Measurements from ENCODE around the gene MARS1.

Gene MARS1

DNA sequence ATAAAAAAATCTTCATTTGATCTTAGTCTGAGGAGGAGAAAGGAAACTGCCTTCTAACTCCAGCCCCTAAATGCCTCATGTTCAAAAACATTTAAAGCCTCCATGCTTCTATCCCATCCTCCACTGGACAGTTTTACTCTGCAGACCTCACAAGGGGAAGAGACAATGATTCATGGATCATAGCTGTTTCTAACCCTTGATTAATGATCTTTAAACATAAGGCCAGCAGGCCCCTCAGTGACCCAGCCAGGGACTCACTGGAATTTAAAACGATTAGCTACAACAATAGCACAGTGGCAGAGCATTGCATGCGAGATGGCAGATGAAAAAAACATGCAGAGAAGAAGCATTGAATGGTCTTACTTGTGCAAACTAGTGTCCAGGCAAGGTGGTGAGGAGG lies 53.1 kb downstream of the MARS1 start:
- Histone ChIP-seq H3K4me1 (ENCODE audit: control insufficient read depth in 1 of 2, insufficient read depth in 2 of 2, low read length in 2 of 2) (peaks cover 5 to 17% of the 10 kb centered on the region in 2 donors), H3K36me3 (ENCODE audit: control insufficient read depth in 1 of 2, insufficient read depth in 2 of 2, low read length in 2 of 2) (peaks cover 16 to 22% of the 10 kb centered on the region in 2 donors)

DNA sequence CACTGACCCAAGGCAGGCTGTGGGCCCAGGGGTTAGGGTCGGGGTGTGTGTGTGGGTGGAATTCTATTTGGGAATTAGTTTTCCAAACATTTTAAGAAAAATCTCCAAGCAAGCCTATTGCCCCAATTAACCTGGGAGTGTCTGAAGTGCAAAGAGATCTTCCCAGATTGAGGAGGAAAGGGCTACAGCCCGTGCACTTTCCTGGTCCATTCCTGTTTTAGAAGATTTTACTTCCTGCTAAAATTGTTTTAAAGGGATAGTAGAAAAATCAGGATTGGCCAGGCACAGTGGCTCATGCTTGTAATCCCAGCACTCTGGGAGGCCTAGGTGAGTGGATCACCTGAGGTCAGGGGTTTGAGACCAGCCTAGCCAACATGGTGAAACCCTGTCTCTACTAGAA lies 53.8 kb downstream of the MARS1 start:
- Histone ChIP-seq H3K9me3 (ENCODE audit: control insufficient read depth in 1 of 2, low read length in 2 of 2) (no peaks in the 10 kb centered on the region), H3K4me3 (ENCODE audit: low read depth in 1 of 2, low read length in 2 of 2) (no peak overlapping the region), H3K27ac (ENCODE audit: low read length) (no peak overlapping the region), H3K27me3 (ENCODE audit: low read depth, low read length) (no peaks in the 10 kb centered on the region), H3K4me1 (ENCODE audit: control insufficient read depth in 1 of 2, insufficient read depth in 2 of 2, low read length in 2 of 2) (peaks cover 7 to 21% of the 10 kb centered on the region in 2 donors), H3K36me3 (ENCODE audit: control insufficient read depth in 1 of 2, insufficient read depth in 2 of 2, low read length in 2 of 2) (peaks cover 16 to 22% of the 10 kb centered on the region in 2 donors)

More for the DNA sequence above, 53.1 kb downstream of the MARS1 start:
- H3K4me3 ChIP-seq (ENCODE audit: low read depth in 1 of 2, low read length in 2 of 2): no peak overlapping the region
- no peaks in the 10 kb centered on the region for H3K9me3 ChIP-seq (ENCODE audit: control insufficient read depth in 1 of 2, low read length in 2 of 2)
- H3K27ac ChIP-seq (ENCODE audit: low read length): no peak overlapping the region
- no peaks in the 10 kb centered on the region for H3K27me3 ChIP-seq (ENCODE audit: low read depth, low read length)

DNA sequence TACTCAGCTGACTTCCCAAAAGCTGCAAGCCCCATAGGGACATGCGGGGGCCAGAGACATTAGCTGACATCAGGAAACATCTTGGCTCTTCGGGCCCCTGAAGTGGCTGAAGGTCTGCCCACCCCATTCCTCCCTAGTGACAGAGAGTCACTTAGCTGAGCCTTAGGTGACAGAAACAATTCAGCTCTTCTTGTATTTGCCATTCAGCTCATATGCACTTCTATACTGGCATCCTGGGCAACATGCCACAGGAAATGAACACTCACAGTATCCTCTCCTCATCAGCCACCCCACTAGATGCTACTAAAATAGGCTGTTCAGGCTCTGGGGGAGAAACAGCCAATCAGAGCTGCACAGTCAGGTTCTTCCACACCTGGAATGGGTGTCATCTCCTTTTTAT lies 55.7 kb downstream of the MARS1 start:
- H3K4me3 ChIP-seq (ENCODE audit: low read depth in 1 of 2, low read length in 2 of 2): no peak overlapping the region
- H3K4me1 ChIP-seq (ENCODE audit: control insufficient read depth in 1 of 2, insufficient read depth in 2 of 2, low read length in 2 of 2): peaks cover 7 to 25% of the 10 kb centered on the region in 2 donors
- H3K27me3 ChIP-seq (ENCODE audit: low read depth, low read length): peaks cover 8% of the 10 kb centered on the region
- H3K36me3 ChIP-seq (ENCODE audit: control insufficient read depth in 1 of 2, insufficient read depth in 2 of 2, low read length in 2 of 2): peaks cover 7 to 15% of the 10 kb centered on the region in 2 donors
- H3K9me3 ChIP-seq (ENCODE audit: control insufficient read depth in 1 of 2, low read length in 2 of 2): no peaks in the 10 kb centered on the region
- H3K27ac ChIP-seq (ENCODE audit: low read length): no peak overlapping the region

DNA sequence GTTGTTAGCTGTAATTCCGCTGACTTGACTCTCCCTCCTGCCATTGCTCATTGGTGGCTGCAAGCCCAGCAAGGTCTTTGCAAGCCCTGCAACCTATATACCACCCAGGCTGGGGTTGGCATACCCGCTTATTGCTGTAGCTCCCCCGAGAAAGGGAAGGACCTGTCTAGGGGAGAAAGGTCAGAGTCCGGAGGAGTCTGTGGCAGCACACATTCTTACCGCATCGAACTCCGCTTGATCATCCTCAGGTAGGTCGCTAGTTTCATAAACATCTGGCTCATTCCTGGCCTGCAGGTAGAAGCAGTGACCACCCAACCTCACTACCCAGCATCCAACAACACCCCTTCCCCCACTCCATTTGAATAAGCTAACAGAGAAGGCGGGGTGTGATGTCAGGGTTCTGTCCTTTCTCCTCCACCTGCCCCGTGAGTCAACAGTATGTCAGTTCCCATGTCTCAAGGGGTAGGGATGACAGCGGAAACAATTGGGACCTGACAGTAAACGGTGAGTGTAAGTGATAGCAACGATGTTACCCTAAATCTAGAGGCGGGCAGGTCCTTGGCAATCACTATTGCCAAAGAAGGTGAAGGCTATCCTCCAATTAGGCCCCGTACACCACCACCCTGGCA lies 58.1 kb downstream of the MARS1 start:
- peaks cover 17% of the 10 kb centered on the region for H3K27me3 ChIP-seq (ENCODE audit: low read depth, low read length)
- peaks cover 0 to 5% of the 10 kb centered on the region in 2 donors for H3K36me3 ChIP-seq (ENCODE audit: control insufficient read depth in 1 of 2, insufficient read depth in 2 of 2, low read length in 2 of 2)
- H3K9me3 ChIP-seq (ENCODE audit: control insufficient read depth in 1 of 2, low read length in 2 of 2): no peaks in the 10 kb centered on the region
- peak overlapping the region; percentile 85 to 94 for H3K4me3 ChIP-seq (ENCODE audit: low read depth in 1 of 2, low read length in 2 of 2)
- H3K4me1 ChIP-seq (ENCODE audit: control insufficient read depth in 1 of 2, insufficient read depth in 2 of 2, low read length in 2 of 2): peaks cover 7 to 38% of the 10 kb centered on the region in 2 donors
- H3K27ac ChIP-seq (ENCODE audit: low read length): peak overlapping the region; percentile 89

DNA sequence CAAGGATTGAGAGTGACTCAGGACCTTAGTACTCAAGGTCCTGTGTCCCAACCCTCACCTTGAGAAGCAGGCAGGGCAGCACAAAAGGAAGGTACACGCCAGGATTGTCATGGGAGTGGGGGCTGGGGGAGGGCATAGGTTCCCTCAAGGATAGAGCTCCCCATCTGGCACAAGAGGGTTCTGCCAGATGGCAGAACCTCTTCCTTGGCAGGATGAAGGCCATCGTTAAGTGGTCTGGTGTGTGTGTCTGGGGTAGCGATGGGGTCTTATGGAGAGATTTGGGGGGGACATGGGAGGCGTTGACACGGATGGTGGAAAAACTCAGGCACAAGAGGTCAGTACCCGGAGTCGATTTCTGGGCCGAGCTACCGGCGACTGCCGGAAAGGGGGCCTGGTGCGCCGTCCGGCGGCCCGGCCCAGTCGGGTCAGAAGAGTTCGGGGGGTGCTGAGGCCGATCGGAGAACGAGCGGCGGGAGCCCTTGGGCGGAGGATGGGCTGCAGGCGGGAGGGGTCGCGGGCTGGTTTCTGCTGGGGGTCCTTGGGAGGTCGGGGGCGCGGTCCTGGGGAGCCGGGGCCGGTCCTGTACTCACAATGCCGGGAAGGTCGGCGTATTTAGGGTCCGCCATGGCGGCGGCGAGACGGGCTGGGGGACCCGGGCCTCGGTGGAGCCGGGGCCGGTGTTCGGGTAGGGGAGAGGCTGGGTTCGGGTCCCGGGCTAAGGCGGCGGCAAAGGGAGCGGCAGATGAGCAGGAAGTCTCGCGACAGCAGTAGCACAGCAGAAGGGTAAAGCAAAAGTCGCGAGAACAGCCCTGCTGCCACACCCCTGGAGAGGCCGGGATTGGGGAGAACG lies 58.8 kb downstream of the MARS1 start, which contains the start of gene DCTN2:
DCTN2 (minus strand) TSS at position 755 of the 850 bp plus-strand sequence; CDS start at position 626, 129 bp downstream.
- H3K4me3 ChIP-seq (ENCODE audit: low read depth in 1 of 2, low read length in 2 of 2): peak within 1 kb of the TSS; percentile 85 to 94
- H3K9me3 ChIP-seq (ENCODE audit: control insufficient read depth in 1 of 2, low read length in 2 of 2): no peaks in the 10 kb centered on the region
- H3K27me3 ChIP-seq (ENCODE audit: low read depth, low read length): peaks cover 17% of the 10 kb centered on the region
- peaks cover 0 to 2% of the 10 kb centered on the region in 2 donors for H3K36me3 ChIP-seq (ENCODE audit: control insufficient read depth in 1 of 2, insufficient read depth in 2 of 2, low read length in 2 of 2)
- H3K4me1 ChIP-seq (ENCODE audit: control insufficient read depth in 1 of 2, insufficient read depth in 2 of 2, low read length in 2 of 2): peaks cover 7 to 35% of the 10 kb centered on the region in 2 donors
- H3K27ac ChIP-seq (ENCODE audit: low read length): peak within 1 kb of the TSS; percentile 89

DNA sequence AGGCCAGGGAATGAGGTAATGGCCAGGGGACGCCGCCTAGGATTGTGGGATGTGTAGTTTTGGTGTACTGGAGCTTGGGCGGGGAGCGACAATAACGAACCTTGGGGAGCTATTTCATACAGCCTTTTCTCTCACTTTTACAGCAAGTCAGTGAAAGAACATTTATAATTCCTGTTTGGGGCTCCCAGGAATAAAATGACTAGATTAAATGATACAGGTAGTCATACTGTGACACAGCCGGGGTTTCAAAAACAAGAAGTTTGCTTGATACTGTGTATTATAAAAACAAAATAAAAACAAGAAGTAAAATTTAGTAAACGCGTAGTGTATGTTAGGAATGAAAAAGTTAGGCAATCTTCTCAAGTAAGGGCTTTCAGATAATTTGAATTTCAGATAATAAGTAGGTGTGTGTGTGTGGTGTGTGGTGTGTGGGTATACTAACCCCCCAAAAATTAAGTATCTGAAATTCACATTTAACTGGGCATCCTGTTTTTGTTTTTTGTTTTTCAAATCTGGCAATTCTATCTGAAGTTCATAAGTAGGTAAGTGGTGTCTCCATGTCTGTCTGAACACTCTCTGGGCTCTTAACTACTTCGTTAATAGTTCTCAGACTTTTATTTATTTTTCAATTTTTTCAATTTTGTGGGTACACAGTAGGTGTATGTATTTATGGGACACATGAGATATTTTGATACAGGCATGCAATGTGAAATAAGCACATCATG lies 59.6 kb downstream of the MARS1 start:
- Histone ChIP-seq H3K36me3 (ENCODE audit: control insufficient read depth in 1 of 2, insufficient read depth in 2 of 2, low read length in 2 of 2) (no peaks in the 10 kb centered on the region), H3K27me3 (ENCODE audit: low read depth, low read length) (peaks cover 17% of the 10 kb centered on the region), H3K27ac (ENCODE audit: low read length) (peak overlapping the region; percentile 89), H3K9me3 (ENCODE audit: control insufficient read depth in 1 of 2, low read length in 2 of 2) (no peaks in the 10 kb centered on the region), H3K4me1 (ENCODE audit: control insufficient read depth in 1 of 2, insufficient read depth in 2 of 2, low read length in 2 of 2) (peaks cover 7 to 35% of the 10 kb centered on the region in 2 donors), H3K4me3 (ENCODE audit: low read depth in 1 of 2, low read length in 2 of 2) (peak overlapping the region; percentile 85 to 94)

DNA sequence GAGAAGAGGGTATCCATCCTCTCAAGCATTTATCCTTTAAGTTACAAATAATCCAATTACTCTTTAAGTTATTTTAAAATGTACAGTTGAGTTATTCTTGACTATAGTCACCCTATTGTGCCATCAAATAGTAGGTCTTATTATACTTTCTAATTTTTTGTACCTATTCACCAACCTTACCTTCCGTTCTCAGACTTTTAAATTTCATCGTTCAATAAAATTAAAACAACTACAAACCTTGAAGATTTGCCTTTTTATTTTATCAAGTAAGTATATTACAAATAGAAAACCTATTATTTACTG lies 60.1 kb downstream of the MARS1 start:
- H3K36me3 ChIP-seq (ENCODE audit: control insufficient read depth in 1 of 2, insufficient read depth in 2 of 2, low read length in 2 of 2): no peaks in the 10 kb centered on the region
- H3K27ac ChIP-seq (ENCODE audit: low read length): no peak overlapping the region
- H3K9me3 ChIP-seq (ENCODE audit: control insufficient read depth in 1 of 2, low read length in 2 of 2): no peaks in the 10 kb centered on the region
- H3K4me3 ChIP-seq (ENCODE audit: low read depth in 1 of 2, low read length in 2 of 2): no peak overlapping the region
- H3K4me1 ChIP-seq (ENCODE audit: control insufficient read depth in 1 of 2, insufficient read depth in 2 of 2, low read length in 2 of 2): peaks cover 7 to 35% of the 10 kb centered on the region in 2 donors
- peaks cover 17% of the 10 kb centered on the region for H3K27me3 ChIP-seq (ENCODE audit: low read depth, low read length)

DNA sequence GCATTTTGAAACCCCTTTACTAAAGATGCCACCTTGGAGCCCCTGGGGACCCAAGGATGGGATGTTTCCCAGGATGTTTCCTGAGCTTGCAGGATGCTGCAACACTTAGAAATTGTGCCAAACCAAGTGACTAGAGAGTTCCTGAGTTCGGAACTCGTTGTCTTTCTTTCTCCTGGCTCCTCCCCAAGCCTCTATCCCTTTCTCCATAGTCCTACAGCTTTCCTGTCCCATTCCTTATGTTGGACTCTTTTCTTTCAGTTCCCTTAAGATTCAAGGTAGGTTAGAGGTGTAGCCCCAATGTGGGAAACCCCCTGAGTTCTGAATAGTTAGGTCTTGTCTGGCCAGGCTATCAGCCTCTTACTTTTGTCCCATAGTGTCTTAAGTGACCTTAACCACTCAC lies 60.6 kb downstream of the MARS1 start:
- H3K27me3 ChIP-seq (ENCODE audit: low read depth, low read length): peaks cover 17% of the 10 kb centered on the region
- H3K9me3 ChIP-seq (ENCODE audit: control insufficient read depth in 1 of 2, low read length in 2 of 2): no peaks in the 10 kb centered on the region
- no peak overlapping the region for H3K4me3 ChIP-seq (ENCODE audit: low read depth in 1 of 2, low read length in 2 of 2)
- peaks cover 7 to 35% of the 10 kb centered on the region in 2 donors for H3K4me1 ChIP-seq (ENCODE audit: control insufficient read depth in 1 of 2, insufficient read depth in 2 of 2, low read length in 2 of 2)
- no peak overlapping the region for H3K27ac ChIP-seq (ENCODE audit: low read length)
- no peaks in the 10 kb centered on the region for H3K36me3 ChIP-seq (ENCODE audit: control insufficient read depth in 1 of 2, insufficient read depth in 2 of 2, low read length in 2 of 2)

DNA sequence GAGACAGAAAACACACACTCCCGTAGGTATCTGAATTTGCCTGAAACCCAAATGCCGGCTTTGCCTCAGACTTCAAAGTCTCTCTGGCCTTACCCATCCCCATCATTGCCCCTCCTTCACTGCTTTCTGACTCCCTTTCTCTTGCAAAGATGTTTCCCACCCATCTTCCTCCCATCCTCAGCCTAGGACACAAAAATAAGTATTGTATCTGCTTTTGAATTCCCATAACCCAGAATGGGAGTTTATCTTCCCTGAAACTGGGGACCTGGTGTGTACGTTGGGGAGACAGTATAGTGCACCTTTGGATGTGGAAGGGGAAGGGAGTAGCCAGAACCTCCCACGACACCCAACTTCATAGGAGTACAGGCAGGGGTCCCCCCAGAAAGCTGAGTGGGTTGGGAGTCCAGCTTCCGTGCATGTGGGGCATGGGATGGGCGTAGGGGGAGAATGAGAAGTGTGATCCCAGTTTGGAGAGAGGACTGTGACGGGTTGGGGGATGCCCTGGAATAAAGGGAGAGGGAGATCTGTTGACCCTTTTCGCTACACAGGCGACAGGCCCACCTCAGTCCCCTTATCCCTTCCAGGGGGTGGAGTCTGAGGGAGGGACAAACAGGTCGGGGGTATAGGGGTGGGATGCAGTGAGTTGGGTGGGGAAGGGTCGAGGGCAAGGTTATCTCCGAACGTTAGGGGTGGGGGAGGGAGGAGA lies 61.5 kb downstream of the MARS1 start:
- H3K4me3 ChIP-seq (ENCODE audit: low read depth in 1 of 2, low read length in 2 of 2): peak overlapping the region in 1 of 2 donors; percentile 70
- H3K9me3 ChIP-seq (ENCODE audit: control insufficient read depth in 1 of 2, low read length in 2 of 2): no peaks in the 10 kb centered on the region
- peaks cover 17% of the 10 kb centered on the region for H3K27me3 ChIP-seq (ENCODE audit: low read depth, low read length)
- H3K4me1 ChIP-seq (ENCODE audit: control insufficient read depth in 1 of 2, insufficient read depth in 2 of 2, low read length in 2 of 2): peaks cover 7 to 35% of the 10 kb centered on the region in 2 donors
- no peaks in the 10 kb centered on the region for H3K36me3 ChIP-seq (ENCODE audit: control insufficient read depth in 1 of 2, insufficient read depth in 2 of 2, low read length in 2 of 2)
- no peak overlapping the region for H3K27ac ChIP-seq (ENCODE audit: low read length)

DNA sequence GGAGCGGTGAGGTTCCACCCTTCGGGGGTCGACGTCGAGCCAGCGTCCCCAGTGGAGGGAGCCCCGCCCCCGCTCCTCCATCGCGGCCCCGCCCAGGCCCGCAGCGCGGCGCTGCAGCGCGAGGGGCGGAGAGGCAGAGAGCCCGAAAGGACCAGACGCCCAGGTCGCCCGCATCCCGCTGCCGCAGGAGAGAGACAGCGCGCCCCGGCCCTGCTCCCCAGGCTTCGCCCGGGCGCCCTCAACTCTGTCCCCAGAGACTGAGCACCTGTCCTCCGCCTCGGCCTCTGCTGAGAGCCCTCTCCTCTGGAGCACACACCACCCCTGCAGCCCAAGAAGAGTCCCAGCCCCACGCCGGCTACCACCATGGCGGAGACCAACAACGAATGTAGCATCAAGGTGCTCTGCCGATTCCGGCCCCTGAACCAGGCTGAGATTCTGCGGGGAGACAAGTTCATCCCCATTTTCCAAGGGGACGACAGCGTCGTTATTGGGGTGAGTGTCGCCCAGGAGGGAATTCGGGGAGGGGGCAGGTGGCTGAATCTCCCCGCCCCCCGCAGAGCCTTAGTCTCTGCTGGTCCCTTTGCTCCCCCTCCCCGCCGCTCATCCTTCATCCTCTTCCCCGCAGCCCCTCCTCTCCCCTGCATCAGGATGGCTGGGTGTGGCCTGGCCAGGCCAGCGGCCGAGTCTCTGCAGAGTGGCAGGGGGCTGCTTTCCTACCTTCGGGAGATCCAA lies 62.2 kb downstream of the MARS1 start, which contains the start of gene KIF5A:
KIF5A (plus strand) TSS at position 136 of the 732 bp plus-strand sequence; CDS start at position 364, 228 bp downstream.
- peak within 1 kb of the TSS; percentile 44 to 70 for H3K4me3 ChIP-seq (ENCODE audit: low read depth in 1 of 2, low read length in 2 of 2)
- no peaks in the 10 kb centered on the region for H3K36me3 ChIP-seq (ENCODE audit: control insufficient read depth in 1 of 2, insufficient read depth in 2 of 2, low read length in 2 of 2)

More for the DNA sequence above, 62.2 kb downstream of the MARS1 start, which contains the start of gene KIF5A:
- H3K27me3 ChIP-seq (ENCODE audit: low read depth, low read length): peaks cover 17% of the 10 kb centered on the region
- peaks cover 7 to 30% of the 10 kb centered on the region in 2 donors for H3K4me1 ChIP-seq (ENCODE audit: control insufficient read depth in 1 of 2, insufficient read depth in 2 of 2, low read length in 2 of 2)
- H3K27ac ChIP-seq (ENCODE audit: low read length): no peak within 1 kb of the TSS
- no peaks in the 10 kb centered on the region for H3K9me3 ChIP-seq (ENCODE audit: control insufficient read depth in 1 of 2, low read length in 2 of 2)
